Measurements from ENCODE around the gene NHLRC3.

NHLRC3 gene

DNA sequence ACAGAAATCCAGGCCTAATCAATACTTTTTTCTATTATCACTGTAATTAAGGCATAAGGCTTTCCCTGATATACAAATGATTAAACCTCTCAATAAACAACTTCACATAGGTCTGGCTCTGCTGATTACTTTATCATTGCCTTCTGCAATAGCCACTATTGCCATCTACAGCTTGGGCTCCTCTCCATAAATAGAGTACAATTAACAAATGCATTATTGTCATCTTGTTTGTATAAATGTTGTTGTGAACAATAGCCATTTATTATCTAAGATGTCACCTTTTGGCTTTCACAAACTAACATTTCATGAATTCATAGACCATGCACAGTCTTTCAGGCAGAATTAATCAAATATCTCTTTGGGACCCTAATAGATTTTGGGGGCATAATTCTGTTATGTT, 53.3 kb downstream of the NHLRC3 start:
- Histone ChIP-seq H3K4me3 (replicated peaks; ENCODE audit: low read depth, low read length) (no peak overlapping the region), H3K27me3 (replicated peaks; ENCODE audit: control insufficient read depth, insufficient read depth, low read length) (no peaks in the 10 kb centered on the region), H3K36me3 (ENCODE audit: control insufficient read depth, insufficient read depth, low read length) (no peaks in the 10 kb centered on the region)
- TF ChIP-seq, protein P1, sequence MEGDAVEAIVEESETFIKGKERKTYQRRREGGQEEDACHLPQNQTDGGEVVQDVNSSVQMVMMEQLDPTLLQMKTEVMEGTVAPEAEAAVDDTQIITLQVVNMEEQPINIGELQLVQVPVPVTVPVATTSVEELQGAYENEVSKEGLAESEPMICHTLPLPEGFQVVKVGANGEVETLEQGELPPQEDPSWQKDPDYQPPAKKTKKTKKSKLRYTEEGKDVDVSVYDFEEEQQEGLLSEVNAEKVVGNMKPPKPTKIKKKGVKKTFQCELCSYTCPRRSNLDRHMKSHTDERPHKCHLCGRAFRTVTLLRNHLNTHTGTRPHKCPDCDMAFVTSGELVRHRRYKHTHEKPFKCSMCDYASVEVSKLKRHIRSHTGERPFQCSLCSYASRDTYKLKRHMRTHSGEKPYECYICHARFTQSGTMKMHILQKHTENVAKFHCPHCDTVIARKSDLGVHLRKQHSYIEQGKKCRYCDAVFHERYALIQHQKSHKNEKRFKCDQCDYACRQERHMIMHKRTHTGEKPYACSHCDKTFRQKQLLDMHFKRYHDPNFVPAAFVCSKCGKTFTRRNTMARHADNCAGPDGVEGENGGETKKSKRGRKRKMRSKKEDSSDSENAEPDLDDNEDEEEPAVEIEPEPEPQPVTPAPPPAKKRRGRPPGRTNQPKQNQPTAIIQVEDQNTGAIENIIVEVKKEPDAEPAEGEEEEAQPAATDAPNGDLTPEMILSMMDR (IDR thresholded peaks at IDR 0.05; ENCODE audit: insufficient read depth, low read length, poor library complexity, severe bottlenecking) = no peak
- DNase-seq (ENCODE audit: extremely low read depth, insufficient read length) = no peak

DNA sequence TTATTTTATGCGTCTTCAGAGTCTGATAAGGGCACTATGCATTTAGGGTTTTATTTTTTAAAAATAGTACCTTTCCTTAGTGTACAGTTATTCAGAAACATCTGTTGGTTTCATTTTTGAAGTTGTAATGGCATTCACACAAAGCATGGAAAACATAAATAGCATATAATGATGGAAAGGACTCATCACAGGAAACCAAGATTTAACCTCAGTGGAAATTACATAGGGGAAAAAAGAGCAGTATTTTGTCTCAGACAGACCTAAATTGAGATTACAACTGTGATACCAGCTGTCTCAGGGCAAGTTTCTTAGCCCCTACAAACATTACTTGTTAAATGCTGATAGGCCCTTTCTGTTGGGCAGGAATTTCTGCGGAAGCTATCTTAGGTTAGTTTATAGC, 57.2 kb downstream of the NHLRC3 start:
- DNase-seq (ENCODE audit: extremely low read depth, insufficient read length) = no peak
- no peaks in the 10 kb centered on the region for H3K36me3 ChIP-seq (ENCODE audit: control insufficient read depth, insufficient read depth, low read length)
- H3K27me3 ChIP-seq (replicated peaks; ENCODE audit: control insufficient read depth, insufficient read depth, low read length) = no peaks in the 10 kb centered on the region
- TF ChIP-seq, protein P1 (IDR thresholded peaks at IDR 0.05; ENCODE audit: insufficient read depth, low read length, poor library complexity, severe bottlenecking) = no peak
- H3K4me3 ChIP-seq (replicated peaks; ENCODE audit: low read depth, low read length) = no peak overlapping the region

DNA sequence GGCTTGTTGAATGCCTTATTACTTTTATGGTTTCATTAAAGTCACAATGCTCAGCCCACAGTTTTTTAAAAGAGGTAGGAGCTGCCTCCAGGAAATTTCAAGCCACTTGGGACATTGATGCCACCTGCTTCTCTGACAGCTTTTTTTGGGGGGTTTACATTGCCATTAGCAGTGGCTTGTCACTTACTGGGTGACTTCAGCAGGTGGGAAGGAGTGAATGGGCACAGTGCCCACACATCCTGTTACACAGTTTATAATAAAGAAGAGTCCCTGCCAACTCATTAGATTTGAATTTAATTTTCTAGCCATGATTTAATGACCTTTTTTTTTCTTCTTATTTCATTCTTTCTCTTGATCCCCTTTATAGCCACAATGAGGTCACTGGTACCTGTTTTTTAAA, 61.0 kb downstream of the NHLRC3 start:
- Histone ChIP-seq H3K4me3 (replicated peaks; ENCODE audit: low read depth, low read length) (no peak overlapping the region), H3K36me3 (ENCODE audit: control insufficient read depth, insufficient read depth, low read length) (no peaks in the 10 kb centered on the region), H3K27me3 (replicated peaks; ENCODE audit: control insufficient read depth, insufficient read depth, low read length) (no peaks in the 10 kb centered on the region)
- no peak for DNase-seq (ENCODE audit: extremely low read depth, insufficient read length)
- TF ChIP-seq, protein P1 (IDR thresholded peaks at IDR 0.05; ENCODE audit: insufficient read depth, low read length, poor library complexity, severe bottlenecking) = no peak

All from GM06990 (cell line).